Esophagus squamous epithelium (tissue), 4 donors: ENCODE results near the gene SLC26A11.
"Not testable (repeated sequence)": the region's sequence is repeated elsewhere in the genome, so short reads cannot be mapped to it uniquely, and the experiment has no call there.

Experiments used
- CTCF ChIP-seq, 6 experiments: fragments of 450-650 bp in 4 of 6; fragments of 200-600 bp in 2 of 6; sonication (generic) in 2 of 6; IDR thresholded peaks; one replicate each; pipeline ENCODE4 v1.5.1; 2016 to 2019; ENCODE audit warnings: antibody characterized with exemption in 6 of 6, mild to moderate bottlenecking in 4 of 6, moderate library complexity in 4 of 6
- POLR2A ChIP-seq, 4 donors: fragments of 450-650 bp; IDR thresholded peaks; one replicate each; pipeline ENCODE4 v1.6.1; 2017; ENCODE audit warnings: antibody characterized with exemption in 4 of 4, mild to moderate bottlenecking in 4 of 4, moderate library complexity in 3 of 4

DNA sequence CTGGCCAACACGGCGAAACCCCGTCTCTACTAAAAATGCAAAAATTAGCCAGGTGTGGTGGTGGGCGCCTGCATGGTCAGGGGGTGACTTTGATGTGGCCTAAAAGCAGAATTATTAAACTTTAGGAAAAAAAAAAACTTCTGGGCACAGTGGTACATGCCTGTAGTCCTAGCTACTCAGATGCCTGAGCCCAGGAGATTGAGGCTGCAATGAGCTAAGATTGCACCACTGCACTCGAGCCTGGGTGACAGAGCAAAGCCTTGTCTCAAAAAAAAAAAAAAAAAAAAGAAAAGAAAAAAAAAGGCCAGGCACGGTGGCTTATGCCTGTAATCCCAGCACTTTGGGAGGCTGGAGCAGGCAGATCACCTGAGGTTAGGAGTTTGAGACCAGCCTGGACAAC lies 20.9 kb upstream of the SLC26A11 start:
- TF ChIP-seq POLR2A, CTCF (IDR thresholded peaks at IDR 0.05): not testable (repeated sequence)
